GM21723 (cell line): ENCODE data around the gene SVEP1.
"Not testable (repeated sequence)": the region's sequence is repeated elsewhere in the genome, so short reads cannot be mapped to it uniquely, and the experiment has no call there.

Source experiments
- ATAC-seq: cut with Tn5 transposase; IDR thresholded peaks from one replicate; pipeline ENCODE4 v1.9.1; 2021; ENCODE audit warnings: mild to moderate bottlenecking, moderate library complexity; ENCODE audit not compliant: unreplicated experiment

Gene SVEP1

DNA sequence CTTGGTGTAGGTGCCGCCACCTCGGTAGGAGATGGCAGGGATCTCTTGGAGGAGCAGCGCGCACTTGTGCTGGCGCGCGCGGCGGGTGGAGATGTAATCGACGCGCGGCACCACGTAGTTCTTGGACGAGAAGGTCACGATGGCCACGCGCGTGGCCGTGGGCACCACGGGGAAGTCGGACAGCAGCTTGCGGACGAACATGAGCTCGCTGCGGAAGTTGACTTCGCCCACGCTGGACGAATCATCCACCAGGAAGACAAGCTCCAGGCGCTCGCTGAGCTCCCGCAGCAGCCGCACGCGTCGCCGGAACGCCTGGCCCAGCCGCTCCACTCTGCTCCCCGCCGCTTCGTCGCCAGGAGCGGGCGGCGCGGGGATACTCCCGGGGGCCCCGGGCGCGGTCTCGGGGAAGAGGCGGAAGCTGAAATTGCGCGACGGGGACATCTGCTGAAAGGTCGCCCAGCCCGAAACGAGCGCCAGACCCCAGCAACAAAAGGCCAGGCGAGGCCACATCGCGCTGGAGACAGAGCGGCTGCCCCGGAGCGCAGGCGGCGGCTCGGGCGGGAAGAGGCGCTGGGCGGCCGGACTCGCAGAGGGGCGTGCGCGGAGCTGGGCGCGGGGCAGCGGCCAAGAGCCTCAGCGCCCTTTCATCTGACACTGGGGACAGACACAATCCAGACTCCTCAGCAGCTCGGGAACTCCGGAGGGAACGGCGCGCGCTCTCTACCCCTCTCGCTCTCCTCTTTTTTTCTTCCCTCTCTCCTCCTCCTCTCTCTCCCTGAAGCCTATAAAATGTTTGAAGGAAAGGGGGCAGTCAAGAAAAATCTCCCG is at the start of gene SVEP1:
TSS of gene SVEP1 (minus strand) at position 708 of the 828 bp plus-strand sequence. CDS start at position 510, 198 bp downstream.
- no peak for ATAC-seq

DNA sequence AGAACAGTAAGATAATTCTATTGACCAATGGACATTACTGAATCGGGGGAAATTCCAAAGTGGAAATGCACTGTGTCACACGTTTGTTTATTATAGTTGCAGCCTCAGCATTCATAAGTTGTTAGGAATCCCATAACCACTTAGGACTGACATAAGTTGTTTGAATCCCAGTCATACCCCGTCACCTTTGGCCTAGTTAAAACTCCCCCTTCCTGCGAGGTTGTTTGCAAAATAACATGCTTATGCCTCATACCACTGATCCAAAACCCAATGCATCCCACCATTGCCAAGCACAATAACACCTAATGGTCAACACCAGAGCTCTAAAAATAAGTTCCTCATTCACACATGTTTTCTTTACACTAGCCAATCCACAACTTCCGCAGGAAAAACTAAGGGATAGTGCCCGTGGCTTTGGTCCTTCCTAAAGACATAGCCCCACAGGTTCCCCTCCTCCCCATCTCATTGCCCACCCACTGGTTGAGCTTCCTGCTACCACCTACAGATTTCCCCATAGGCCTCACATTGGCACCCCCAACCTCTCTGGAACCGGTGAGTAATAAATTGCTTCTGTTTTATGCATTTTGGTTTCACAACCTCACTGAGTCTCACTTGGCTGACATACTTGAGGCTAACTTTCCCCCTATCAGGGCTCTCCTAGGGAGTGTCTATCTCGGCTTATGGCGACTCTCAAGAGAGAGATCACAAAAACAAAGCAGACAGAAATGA is 46.7 kb upstream of the SVEP1 start:
- peak; percentile 98 for ATAC-seq

GRCh38 chr9:110623462-110624025 is 44.0 kb upstream of the SVEP1 start:
- no peak for ATAC-seq

GRCh38 chr9:110622368-110622767 is 42.8 kb upstream of the SVEP1 start:
- ATAC-seq = no peak

DNA sequence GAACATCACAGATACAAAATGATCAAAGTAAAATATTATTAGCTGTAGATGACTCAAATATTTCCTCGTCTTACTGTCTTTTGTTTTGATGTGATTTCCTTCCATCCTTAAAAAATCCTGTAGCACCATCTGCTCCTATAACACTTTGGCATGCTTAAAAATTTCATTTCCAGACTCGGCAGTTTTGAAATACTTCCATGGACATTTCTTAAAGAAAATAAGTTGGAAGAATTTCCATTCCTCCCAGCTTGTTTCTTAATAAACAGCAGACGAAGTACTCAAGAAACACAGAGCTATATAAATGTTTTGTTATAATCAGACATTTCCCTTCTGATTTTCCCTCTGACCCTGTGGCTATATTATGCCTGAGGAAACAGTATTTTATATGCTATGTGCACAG is 41.2 kb upstream of the SVEP1 start:
- ATAC-seq = no peak

DNA sequence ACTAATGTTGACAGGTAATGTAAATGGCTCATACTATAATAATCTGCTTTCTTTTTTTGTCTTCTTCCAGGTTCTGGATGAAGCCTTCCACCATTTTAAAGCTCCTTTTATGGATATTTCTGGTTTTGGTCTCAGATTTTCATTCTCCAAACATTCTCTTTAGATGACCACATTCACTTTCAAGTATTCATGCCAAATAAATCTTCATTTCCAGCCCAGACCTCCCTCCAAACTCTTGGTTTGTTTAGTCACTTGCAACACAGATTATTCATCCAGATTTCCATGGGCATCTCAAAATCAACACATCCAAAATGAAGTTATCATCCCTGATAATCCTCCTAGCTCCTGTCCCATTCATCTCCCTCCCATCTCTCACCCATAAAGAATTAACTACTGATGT is 40.3 kb upstream of the SVEP1 start:
- ATAC-seq = no peak

DNA sequence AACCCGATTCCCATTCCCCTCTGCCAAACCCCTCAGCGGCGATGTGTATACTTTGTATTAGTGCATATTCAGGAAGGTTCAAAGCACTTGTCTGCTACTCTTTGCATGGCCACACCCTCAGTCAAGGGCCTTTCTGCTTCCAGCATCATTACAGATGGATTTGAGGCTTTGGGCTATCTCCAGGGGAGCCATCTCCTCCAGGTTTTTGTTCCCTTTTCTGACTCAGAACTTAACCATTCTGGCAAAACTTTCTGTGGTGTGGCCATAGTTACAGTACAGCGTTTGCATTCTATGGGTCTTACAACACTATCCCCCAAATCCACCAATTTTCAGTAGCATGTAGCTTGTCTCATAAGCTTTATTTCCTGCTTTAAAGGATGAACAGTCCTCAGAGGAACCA is 36.0 kb upstream of the SVEP1 start:
- ATAC-seq = no peak

DNA sequence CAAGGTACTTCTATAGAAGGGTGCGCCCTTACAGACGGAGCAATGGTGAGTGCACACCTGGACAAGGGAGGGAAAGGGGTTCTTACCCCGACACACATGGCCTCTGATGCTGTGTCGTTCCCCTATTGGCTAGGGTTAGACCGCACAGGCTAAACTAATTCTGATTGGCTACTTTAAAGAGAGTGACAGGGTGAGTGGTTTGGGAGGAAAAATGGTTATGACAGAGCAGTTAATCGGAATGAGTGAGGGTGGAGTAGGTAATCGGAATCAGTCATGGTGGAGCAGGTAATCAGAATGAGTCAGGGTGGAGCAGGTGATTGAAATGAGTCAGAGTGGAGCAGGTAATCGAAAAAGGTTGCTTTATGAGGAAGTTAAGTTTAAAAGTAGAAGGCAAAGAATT is 35.0 kb upstream of the SVEP1 start:
- not testable (repeated sequence) for ATAC-seq

- ATAC-seq = no peak
These were observed 26.7 kb upstream of the SVEP1 start for GRCh38 chr9:110606179-110606790.

DNA sequence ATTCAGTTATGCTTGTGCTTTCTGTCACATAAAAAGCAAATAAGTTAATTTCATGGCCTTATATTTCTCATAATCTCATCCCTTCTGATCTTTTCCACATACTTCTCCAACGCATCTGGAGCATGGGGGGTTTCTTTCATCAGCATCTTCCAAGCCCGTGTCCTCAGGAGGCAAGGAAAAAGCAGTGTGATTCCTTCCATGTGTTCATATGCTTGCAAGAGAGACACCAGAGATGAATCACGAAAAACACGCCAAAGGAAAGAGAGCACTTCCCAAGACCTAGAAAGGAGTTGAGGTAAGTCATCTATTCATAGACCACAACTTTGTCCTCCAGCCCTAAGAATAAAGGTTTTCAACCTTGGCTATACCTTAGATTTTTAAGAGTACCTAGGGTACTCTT is 26.0 kb upstream of the SVEP1 start:
- ATAC-seq = no peak

GRCh38 chr9:110604171-110604601 is 24.6 kb upstream of the SVEP1 start:
- no peak for ATAC-seq

- no peak for ATAC-seq
These were observed 22.7 kb upstream of the SVEP1 start for GRCh38 chr9:110602281-110602680.

DNA sequence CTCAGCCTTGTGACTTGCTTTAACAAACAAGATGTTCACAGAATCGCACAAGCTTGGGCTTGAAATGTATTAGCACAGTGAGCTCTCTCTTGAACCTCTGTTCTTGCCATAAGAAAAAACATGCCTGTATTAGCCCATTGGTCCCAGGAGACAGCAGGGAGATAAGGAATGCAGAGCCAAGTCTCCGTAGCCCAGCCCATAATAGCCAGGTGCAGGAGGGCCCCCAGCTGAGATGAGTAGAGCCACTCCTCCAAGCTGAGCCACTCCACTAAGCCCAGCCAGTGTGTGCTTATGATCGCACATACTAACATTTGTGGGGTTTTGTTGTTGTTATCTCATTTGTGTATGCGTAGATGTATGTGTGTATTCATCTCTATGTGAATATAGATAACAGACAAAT is 21.6 kb upstream of the SVEP1 start:
- no peak for ATAC-seq

- no peak for ATAC-seq
These were observed 19.9 kb upstream of the SVEP1 start for GRCh38 chr9:110599468-110599867.

DNA sequence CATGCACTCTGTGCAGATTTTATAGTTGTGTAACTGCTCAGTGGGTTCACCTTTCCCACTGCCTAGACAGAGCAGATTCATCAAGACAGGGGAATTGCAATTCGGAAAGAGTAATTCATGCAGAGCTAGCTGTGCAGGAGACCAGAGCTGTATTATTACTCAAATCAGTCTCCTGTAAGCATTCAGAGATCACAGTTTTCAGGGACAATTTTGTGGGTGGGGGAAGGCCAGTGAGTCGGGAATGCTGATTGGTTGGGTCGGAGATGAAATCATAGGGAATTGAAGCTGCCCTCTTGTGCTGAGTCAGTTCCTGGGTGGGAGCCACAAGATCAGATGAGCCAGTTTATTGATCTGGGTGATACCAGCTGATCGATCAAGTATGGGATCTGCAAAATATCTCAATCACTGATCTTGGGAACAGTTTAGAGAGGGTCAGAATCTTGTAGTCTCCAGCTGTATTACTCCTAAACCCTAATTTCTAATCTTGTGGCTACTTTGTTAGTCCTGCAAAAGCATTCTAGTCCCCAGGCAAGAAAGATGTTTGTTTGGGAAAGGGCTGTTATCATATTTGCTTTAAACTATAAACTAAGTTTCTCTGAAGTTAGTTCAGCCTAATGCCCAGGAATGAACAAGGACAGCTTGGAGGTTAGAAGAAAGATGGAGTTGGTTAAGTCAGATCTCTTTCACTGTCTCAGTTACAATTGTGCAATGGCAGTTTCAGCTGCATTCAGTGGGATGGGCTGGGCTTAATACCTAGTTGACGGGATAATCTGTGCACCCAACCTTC is 12.7 kb upstream of the SVEP1 start:
- ATAC-seq = no peak

DNA sequence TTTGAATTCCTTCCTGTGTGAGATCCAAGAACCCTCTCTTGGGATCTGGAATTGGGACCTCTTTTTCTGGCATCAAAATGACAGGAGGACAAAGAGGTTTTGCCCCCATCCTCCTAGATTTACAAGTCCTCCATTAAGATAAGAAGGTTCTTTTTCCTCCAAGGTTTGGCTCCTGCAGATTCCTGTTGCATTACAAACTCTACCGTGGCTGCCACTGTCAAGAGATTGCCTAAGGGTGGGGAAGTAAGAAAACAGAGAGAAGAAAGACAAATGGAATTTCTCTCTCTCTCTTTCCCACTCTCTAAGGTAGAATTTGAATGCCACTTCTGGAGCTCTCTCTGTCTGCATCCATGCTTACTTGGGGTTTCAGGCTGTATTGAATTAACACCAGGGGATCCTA is 12.0 kb upstream of the SVEP1 start:
- ATAC-seq = no peak

DNA sequence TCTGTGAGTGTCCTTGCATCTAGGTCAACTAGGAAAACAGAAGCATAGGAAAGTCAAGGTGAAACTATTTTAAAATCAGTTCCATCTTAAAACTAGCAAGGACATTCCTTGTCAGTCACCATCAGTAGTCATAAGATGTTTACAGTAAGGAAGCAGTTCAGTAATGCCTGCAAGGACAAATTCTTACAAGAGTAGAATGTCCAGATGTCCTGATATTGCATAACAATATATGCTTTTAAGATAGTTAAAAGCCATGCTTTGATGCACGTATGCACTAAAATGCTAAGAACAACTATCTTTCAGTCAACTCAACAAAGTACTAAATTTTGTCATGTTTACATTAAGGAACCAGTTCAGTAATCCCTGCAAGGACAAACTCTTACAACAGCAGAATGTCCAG is 11.3 kb upstream of the SVEP1 start:
- no peak for ATAC-seq

DNA sequence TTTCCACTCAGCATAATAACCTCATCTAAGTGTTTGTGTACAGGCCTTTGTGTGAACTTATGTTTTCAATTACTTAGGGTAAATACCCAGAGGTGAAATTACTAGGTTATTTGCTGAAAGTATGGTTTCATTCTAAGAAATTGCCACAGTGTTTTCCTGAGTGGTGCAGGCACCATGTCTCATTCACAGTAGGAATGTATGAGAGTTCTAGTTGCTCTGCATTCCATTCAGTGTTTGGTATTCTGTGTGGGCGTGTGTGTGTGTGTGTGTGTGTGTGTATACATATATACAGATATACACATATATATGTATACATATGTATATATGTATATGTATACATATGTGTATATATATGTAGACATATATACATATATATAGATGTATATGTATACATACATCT is 8.8 kb upstream of the SVEP1 start:
- ATAC-seq = no peak

GRCh38 chr9:110583237-110583636 is 3.7 kb upstream of the SVEP1 start:
- no peak for ATAC-seq

DNA sequence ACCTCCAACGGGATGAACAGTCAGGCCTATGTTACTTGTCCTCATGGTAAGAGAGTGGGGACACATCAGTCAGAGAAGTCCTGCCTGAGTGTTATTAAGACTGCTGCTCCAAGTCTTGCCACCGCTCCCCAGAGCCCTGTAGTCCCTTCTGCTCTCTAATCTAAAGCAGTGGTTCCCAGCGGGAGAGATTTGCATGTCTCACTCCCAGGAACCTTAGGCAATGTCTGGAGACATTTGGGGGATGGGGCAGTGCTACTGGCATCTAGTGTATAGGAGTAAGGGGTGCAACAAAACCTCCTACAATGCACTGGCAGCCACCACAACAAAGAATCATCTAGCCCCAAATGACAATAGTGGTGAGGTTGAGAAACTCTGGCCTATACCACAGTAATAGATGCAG is 2.6 kb upstream of the SVEP1 start:
- ATAC-seq = no peak

GRCh38 chr9:110580850-110581249 is 1.3 kb upstream of the SVEP1 start:
- no peak for ATAC-seq
